ENCODE results near the gene SUFU.
A peak's percentile ranks its signal among the peaks of the same experiment; 100 is the strongest.
"Not testable (repeated sequence)": the region's sequence is repeated elsewhere in the genome, so short reads cannot be mapped to it uniquely, and the experiment has no call there.

Gene SUFU

GRCh38 chr10:102484021-102484420 lies 19.8 kb upstream of the SUFU start:
- no peak for FAIRE-seq

DNA sequence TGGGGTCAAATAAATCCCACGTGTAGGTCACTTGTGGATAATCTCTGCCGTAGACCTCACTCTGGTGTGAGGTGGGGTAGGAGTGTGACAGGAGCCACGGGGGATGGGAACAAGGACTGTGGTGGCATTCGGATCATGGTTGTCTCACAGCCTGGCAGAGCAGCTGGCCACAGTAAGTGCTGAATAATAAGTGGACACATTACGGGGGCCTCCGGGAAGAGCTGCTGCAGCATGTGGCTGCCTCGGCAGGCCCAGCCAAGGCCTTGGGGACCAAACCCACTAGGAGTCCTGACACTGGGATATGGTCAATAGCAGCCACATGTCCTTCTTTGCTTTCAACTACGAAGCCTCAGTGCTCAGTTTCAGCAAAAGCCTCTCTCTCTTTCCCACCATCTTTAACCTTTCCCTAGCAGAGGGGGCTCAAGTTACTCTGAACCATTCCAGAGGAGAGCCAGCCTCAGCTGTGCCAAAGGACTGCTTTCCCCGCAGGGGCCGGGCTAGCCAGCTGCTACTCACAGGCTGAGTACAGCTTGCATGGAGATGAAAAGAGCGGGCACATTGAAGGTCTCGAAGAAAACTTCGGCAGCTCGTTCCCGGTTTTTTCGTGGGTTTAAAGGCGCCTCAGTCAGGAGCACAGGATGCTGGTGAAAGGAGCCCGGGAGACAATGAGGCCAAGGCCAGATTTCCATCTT lies 18.5 kb upstream of the SUFU start:
- FAIRE-seq, result no peak

- no peak for FAIRE-seq
These were observed 12.6 kb upstream of the SUFU start for GRCh38 chr10:102491136-102491535.

DNA sequence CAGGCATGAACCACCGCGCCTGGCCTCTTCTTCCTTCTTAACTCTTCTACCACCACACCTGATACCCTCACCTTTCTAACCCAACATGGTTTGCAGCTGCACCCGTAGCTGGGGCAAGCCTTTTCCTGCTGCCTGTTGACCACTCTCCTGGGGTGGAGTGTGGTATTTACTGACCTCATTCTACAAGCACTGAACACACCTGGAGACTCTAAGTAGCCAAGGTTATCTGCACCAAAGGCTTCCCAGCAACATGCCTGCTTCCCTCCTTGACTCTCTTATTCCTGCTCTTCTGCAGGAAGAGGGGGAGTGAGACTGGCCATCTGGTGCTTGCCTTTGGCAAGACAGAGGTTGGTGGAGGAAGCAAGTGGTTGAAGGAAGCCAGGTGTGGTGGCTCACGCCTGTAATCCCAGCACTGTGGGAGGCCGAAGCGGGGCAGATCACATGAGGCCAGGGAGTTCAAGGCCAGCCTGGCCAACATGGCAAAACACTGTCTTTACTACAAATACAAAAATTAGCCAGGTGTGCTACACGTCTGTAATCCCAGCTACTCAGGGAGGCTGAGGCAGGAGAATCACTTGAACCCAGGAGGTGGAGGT lies 11.3 kb upstream of the SUFU start:
- no peak for FAIRE-seq

GRCh38 chr10:102492983-102493382 lies 10.8 kb upstream of the SUFU start:
- no peak for FAIRE-seq

DNA sequence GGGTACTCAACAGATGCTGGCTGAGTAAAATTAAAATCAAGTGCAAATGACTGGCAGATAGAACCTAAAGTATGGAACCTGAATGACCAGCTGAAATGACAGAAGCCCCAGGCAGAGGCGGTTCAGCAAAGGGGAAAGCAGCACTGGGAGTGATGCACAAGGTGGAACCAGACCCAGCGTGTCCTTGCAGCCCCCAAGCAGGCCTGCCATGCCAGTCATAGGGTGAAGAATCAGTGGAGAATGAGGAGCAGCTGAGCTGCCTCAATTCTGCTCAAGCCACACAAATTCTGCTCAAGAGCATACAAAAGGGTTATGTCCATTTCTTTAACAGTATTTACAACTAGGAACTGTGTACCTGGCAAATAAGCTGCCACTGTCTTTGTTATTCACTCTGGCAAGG lies 10.0 kb upstream of the SUFU start:
- FAIRE-seq, result no peak

DNA sequence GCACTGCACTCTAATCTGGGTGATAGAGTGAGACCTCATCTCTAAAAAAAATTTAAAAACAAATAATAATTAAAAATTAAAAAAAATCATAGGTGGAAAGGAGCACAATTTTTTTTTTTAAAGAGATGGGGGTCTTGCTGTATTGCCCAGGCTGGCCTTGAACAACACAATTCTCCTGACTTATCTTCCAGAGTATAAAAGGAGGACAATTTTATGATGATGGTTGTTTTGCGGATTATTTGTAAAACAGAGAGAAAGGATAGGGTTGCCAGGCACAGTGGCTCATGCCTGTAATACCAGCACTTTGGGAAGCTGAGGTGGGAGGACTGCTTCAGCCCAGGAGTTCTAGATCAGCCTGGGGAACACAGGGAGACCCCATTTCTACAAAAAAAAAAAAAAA lies 6.2 kb upstream of the SUFU start:
- no peak for FAIRE-seq

DNA sequence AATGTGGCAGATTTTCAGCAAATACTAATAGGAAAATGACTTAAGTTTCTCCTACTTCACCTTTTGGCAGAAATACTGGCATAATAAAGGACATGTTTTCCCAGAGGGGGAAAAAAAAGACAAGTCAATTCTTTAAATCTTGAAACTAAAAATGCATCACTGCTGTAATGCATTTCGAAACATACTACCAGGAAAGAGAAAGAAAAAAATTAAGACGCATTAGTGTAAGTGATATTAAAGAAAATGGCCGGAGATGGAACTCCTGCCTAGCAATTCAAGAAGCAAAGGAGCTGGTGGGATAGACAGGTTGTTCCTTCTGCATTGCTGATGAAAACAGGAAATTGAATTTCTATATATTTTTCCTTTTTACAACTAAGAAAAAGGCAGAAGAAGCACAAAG lies 4.4 kb upstream of the SUFU start:
- no peak for FAIRE-seq

DNA sequence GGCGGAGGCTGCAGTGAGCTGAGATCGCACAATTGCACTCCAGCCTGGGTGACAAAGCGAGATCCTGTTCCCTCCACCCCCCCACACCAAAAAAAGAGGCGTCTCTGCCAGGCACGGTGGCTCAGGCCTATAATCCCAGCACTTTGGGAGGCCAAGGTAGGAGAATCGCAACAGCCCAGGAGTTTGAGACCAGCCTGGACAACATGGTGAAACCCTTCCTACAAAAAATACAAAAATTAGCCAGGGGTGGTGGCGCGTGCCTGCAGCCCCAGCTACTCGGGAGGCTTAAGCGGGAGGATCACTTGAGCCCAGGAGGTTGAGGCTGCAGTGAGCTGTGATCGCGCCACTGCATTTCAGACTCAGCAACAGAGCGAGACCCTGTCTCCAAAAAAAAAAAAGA lies 3.1 kb upstream of the SUFU start:
- not testable (repeated sequence) for FAIRE-seq

DNA sequence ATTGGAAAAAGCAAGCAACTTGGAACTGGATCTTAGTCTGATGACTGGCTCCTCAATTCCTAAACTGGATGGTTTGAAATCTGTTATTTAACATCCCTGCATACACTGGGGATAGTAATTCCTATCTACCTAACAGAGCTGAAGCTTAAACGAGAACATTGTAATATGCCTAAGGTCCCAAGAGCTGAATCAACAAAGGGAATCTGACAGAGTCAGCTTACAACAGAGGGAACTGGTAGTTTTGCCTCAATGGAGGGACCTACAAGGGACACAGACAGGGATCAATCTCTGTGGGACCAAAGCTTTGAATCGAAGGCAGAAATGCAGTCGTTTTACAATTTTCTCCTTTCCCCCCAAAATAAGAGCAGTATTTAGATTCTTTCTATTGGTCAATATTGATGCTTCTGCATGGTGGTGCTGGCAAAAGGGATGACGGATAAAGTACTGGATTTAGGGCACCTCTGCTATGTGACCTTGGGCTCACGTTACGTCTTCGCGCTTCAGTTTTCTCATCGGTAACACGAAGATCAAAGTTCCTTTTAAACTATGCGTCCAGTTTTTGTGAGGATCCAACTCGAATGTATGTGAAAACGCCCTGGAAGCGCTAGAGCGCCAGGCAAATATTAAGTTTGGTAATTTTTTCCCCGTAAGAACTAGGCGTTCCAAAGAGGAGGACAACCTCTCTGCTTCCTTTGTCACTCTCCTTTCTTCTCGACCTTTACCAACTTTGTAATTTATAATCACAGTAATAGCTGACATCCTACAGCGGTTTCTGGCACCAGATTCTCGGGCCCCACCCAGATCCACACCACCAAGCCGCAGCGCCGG lies 2.4 kb upstream of the SUFU start:
- no peak for FAIRE-seq

- FAIRE-seq, result peak; percentile 98
These were observed 1.8 kb upstream of the SUFU start for GRCh38 chr10:102502029-102502336.

- FAIRE-seq, result peak; percentile 99
These were observed 1.2 kb upstream of the SUFU start, which contains the start of gene ACTR1A for GRCh38 chr10:102502337-102503151. ACTR1A (minus strand) TSS chr10:102502712; CDS start chr10:102502647, 65 bp downstream.

- no peak for FAIRE-seq
These were observed 605 bp downstream of the SUFU start for GRCh38 chr10:102504179-102504975.

- FAIRE-seq, result no peak
These were observed 1.2 kb downstream of the SUFU start for GRCh38 chr10:102504976-102505300.

GRCh38 chr10:102505462-102506115 lies 1.8 kb downstream of the SUFU start:
- FAIRE-seq, result no peak

DNA sequence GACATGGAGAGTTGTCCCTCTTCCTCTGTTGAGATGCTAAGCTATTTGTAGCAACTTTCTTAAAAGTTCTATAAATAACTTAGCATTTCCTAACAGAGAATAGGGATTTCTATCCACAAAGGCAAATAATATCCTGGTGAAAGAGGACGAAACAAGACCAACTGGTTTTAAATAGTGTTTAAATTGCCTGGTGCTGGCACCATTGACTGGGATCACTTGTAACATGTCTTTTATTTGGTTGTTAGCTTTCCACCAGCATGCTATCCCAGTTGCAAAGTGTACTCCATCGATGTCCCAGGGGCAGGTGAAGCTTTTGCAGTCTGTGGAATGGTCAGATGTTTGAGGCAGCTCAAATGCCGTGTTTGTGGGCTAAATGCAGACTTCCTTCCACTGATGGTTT lies 3.7 kb downstream of the SUFU start:
- no peak for FAIRE-seq

GRCh38 chr10:102508506-102508905 lies 4.7 kb downstream of the SUFU start:
- no peak for FAIRE-seq

- FAIRE-seq, result no peak
These were observed 5.6 kb downstream of the SUFU start for GRCh38 chr10:102509387-102509786.

GRCh38 chr10:102511583-102512274 lies 8.0 kb downstream of the SUFU start:
- no peak for FAIRE-seq

GRCh38 chr10:102514487-102515311 lies 10.9 kb downstream of the SUFU start:
- FAIRE-seq, result no peak
